ENCODE results near the gene NCR1.

NCR1 gene

DNA sequence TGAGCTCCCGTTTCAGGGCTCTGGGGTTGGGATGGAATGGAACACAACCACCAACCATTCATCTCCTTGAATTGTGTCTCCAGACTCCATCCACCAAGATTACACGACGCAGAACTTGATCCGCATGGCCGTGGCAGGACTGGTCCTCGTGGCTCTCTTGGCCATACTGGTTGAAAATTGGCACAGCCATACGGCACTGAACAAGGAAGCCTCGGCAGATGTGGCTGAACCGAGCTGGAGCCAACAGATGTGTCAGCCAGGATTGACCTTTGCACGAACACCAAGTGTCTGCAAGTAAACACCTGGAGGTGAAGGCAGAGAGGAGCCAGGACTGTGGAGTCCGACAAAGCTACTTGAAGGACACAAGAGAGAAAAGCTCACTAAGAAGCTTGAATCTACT is 16.4 kb upstream of the NCR1 start:
- TF ChIP-seq POLR2AphosphoS5 (IDR thresholded peaks at IDR 0.05; ENCODE audit: low read depth, low read length) (no peak), REST (IDR thresholded peaks at IDR 0.05; ENCODE audit: insufficient read depth in 1 of 2, low read depth in 2 of 2, low read length in 2 of 2) (no peak), SIN3A (IDR thresholded peaks at IDR 0.05; ENCODE audit: borderline replicate concordance, insufficient read depth, low read length) (no peak), FOXP2 (optimal IDR thresholded peaks at IDR 0.05; ENCODE audit: borderline replicate concordance, extremely low read depth, extremely low read length, insufficient read depth) (no peak), TAF1 (IDR thresholded peaks at IDR 0.05; ENCODE audit: borderline replicate concordance, insufficient read depth, low read length) (no peak)

DNA sequence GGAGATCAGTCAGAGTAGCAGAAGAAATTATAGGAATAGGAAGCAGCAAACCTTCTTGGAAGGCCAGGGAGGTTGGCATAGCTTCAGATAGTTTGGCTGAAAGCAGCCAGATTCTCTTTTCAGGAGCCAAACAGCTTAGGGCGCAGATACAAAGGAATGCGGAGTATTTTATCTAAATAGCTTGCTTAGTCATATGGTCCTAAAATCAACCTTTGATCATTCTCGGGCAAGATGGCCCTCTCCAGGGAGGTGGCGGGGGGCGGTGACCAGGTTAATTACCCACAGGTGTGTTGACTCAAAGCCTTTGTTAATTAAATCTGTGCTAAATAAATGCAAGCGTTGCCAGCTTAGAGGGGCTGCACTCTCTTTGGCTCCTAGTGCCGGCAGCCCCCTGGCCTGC is 12.5 kb upstream of the NCR1 start:
- no peak for TF ChIP-seq FOXP2 (optimal IDR thresholded peaks at IDR 0.05; ENCODE audit: borderline replicate concordance, extremely low read depth, extremely low read length, insufficient read depth)
- no peak for TF ChIP-seq POLR2AphosphoS5 (IDR thresholded peaks at IDR 0.05; ENCODE audit: low read depth, low read length)
- TF ChIP-seq REST (IDR thresholded peaks at IDR 0.05; ENCODE audit: insufficient read depth in 1 of 2, low read depth in 2 of 2, low read length in 2 of 2): no peak
- no peak for TF ChIP-seq TAF1 (IDR thresholded peaks at IDR 0.05; ENCODE audit: borderline replicate concordance, insufficient read depth, low read length)
- TF ChIP-seq SIN3A (IDR thresholded peaks at IDR 0.05; ENCODE audit: borderline replicate concordance, insufficient read depth, low read length): no peak

DNA sequence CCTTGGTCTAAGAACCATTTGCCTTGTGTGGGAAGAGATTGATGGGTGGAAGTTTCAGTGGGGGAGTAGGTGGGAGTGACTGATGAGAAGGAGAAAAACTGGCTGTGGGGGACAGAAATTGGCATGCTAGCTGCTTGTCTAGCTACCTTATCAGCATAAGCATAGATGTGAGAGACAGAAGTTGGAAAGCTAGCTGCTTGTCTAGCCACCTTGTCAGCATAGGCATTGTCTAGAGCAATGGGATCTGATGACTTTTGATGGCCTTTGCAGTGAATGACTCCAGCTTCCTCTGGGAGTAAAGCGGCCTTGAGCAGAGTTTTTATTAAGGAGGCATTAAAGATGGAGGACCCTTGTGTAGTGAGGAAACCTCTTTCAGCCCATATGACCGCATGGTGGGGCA is 9.9 kb upstream of the NCR1 start:
- no peak for TF ChIP-seq FOXP2 (optimal IDR thresholded peaks at IDR 0.05; ENCODE audit: borderline replicate concordance, extremely low read depth, extremely low read length, insufficient read depth)
- TF ChIP-seq POLR2AphosphoS5 (IDR thresholded peaks at IDR 0.05; ENCODE audit: low read depth, low read length): no peak
- TF ChIP-seq REST (IDR thresholded peaks at IDR 0.05; ENCODE audit: insufficient read depth in 1 of 2, low read depth in 2 of 2, low read length in 2 of 2): no peak
- no peak for TF ChIP-seq TAF1 (IDR thresholded peaks at IDR 0.05; ENCODE audit: borderline replicate concordance, insufficient read depth, low read length)
- TF ChIP-seq SIN3A (IDR thresholded peaks at IDR 0.05; ENCODE audit: borderline replicate concordance, insufficient read depth, low read length): no peak

GRCh38 chr19:54902061-54902460 is 3.9 kb upstream of the NCR1 start:
- TF ChIP-seq SIN3A (IDR thresholded peaks at IDR 0.05; ENCODE audit: borderline replicate concordance, insufficient read depth, low read length): no peak
- no peak for TF ChIP-seq TAF1 (IDR thresholded peaks at IDR 0.05; ENCODE audit: borderline replicate concordance, insufficient read depth, low read length)
- no peak for TF ChIP-seq POLR2AphosphoS5 (IDR thresholded peaks at IDR 0.05; ENCODE audit: low read depth, low read length)
- no peak for TF ChIP-seq REST (IDR thresholded peaks at IDR 0.05; ENCODE audit: insufficient read depth in 1 of 2, low read depth in 2 of 2, low read length in 2 of 2)
- no peak for TF ChIP-seq FOXP2 (optimal IDR thresholded peaks at IDR 0.05; ENCODE audit: borderline replicate concordance, extremely low read depth, extremely low read length, insufficient read depth)

DNA sequence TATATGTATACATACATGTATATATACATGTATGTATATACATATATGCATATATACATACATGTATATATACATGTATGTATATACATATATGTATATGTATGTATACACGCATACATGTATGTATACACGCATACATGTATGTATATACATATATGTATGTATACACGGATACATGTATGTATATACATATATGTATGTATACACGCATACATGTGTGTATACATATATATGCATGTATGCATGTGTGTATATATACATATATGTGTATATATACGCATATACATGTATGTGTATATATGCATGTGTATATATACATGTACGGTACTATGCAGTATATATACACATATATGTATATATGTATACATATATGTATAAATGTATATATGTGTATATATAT is 2.6 kb upstream of the NCR1 start:
- TF ChIP-seq POLR2AphosphoS5 (IDR thresholded peaks at IDR 0.05; ENCODE audit: low read depth, low read length) (no peak), FOXP2 (optimal IDR thresholded peaks at IDR 0.05; ENCODE audit: borderline replicate concordance, extremely low read depth, extremely low read length, insufficient read depth) (no peak), SIN3A (IDR thresholded peaks at IDR 0.05; ENCODE audit: borderline replicate concordance, insufficient read depth, low read length) (no peak), REST (IDR thresholded peaks at IDR 0.05; ENCODE audit: insufficient read depth in 1 of 2, low read depth in 2 of 2, low read length in 2 of 2) (no peak), TAF1 (IDR thresholded peaks at IDR 0.05; ENCODE audit: borderline replicate concordance, insufficient read depth, low read length) (no peak)
